NCI-H2227 treated with DMSO at 0.1 percent for 48 hours (cell line): Measurements from ENCODE around the gene GNA12.

ENCODE experiments used
- DNase-seq: peaks from one replicate; lab custom pipeline; 2025; lab: John Stamatoyannopoulos, UW

Gene GNA12

DNA sequence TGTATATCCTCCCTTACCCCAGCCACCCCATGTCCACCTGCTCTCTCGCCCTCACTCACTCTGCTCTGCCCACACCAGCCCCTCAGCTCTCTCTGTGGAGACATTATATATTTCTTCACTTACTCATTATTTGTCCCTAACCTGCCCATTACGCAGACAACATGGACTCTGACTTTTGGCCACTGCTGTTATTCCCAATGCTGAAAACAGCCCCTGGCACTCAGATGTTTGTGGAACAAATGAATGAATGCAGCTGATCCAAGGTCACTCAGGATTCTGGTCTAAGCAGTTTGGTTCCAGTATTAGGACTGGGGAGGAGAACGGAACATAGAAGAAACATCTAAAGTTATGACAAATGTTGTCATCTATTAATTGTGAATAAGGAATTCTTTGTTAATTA, 26.7 kb downstream of the GNA12 start:
- DNase-seq, result no peak

DNA sequence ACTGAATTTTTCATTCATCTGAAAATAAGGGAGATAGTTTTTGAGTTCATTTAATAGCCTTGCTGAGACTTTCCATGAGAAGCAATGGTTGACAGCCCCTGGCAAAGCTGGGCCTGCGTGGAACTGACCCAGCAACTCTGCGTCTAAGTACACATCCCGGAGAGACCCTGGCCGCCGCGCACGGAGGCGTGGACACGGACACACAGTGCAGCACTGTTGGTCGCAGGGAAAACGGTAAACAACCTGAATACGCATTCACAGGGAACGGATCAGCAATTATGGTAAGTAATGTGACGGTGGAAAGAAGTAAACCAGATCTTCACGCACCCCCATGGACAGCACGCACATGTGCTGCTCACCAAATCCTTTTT, 28.2 kb downstream of the GNA12 start:
- DNase-seq, result no peak

DNA sequence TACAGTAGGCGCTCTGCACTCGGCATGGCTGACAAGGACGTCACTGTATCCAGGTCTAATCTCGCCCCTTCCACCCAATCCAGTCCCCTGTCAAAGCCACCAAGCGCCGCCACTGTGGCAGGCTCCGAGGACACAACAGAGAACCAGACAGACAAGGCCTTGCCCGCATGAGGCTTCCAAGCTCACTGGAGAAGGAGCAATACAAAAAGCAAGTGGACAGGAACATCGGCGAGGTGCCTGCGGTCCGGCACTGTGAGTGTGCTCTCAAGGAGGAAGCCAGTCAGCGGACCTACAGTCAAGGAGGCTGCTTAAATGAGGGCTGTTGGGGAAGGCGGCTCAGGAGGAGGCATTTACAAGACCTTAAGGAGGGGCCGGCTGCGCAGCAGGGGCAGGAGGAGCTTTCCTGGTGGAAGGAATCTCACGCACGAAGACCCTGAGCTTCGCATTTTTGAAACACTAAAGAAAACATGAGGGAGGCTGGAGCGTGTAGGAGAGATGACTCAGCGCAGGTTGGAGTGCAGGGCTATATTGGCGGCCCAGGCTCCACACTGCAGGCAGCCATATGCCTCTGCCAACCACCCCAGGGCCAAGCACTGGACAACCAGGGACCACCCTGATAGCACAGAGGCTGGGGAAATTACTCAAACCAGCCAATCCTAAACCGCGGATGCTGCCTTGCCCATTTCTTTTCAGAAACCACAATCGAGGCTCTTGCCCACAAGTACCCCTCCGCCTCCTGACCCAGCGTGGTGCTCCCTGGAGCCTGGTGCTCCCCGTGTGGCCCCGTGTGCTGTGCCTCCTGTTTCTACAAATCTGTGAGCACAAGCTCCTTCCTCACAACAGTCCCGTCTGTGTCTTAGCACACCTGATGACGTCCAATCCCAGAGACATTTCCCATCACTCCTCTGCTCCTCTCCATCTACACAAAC, 28.9 kb downstream of the GNA12 start:
- DNase-seq, result no peak

GRCh38 chr7:2814186-2814945, 29.7 kb downstream of the GNA12 start:
- no peak for DNase-seq

GRCh38 chr7:2813350-2814185, 30.5 kb downstream of the GNA12 start:
- no peak for DNase-seq

DNA sequence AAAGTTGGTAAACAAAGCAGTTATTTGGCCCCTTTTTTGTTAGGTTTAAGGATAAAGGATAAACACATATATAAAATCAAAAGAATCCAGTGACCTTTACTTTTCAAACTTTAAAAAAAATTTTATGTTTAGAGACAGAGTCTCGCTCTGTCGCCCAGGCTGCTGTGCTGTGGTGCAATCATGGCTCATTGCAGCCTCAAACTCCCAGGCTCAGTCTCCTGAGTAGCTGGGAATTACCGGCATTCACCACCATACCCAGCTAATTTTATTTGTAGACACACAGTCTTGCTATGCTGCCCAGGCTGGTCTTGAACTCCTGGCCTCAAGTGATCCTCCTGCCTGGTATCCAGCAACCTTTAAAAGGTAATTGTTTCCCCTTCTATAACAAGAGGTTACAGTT, 31.3 kb downstream of the GNA12 start:
- DNase-seq, result no peak

DNA sequence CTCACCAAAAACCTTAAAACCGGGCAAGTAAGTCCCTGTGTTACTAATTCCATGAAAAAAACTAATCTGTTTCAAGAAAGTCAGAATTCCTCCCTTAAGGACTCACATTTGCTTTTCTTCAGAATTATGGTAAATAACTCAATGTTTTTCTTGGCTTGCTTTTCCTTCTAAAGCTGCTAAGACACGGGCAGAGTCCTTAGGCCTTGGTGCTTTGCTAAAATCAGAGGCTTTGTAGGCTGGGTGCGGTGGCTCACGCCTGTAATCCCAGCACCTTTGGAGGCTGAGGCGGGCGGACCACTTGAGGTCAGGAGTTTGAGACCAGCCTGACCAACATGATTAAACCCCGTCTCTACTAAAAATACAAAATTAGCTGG, 32.0 kb downstream of the GNA12 start:
- no peak for DNase-seq

DNA sequence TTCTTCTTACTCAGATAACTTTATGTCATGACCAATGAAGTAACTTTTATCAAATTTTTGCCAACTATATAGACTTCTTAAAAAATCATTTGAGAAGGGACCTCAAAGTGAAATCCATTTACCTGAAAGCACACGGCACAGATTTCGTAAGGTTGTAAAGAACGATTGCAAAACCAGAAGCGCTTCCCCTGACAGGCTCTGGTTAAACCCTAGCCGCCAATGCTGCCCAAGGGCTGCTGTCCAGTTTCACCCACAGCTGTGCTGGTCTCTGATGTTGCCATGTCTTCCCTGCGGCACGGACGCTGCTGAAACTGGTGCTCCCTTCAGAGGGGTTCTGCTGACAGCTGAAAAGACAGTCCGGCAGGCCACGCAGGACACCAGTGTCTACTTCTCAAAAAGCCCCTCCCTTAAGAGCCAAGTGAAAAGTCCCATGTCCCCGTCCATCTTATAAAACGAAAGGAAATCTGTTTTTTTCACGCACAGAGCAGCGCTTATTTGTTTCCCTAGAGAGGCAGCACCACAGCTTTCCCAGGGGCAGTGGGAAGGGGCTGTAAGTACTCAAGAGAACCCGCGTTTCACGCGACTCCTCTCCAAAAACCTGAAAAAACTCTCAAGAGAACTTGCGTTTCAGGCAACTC, 32.5 kb downstream of the GNA12 start:
- DNase-seq, result no peak

GRCh38 chr7:2810682-2811415, 33.3 kb downstream of the GNA12 start:
- no peak for DNase-seq

GRCh38 chr7:2809903-2810625, 34.0 kb downstream of the GNA12 start:
- DNase-seq, result no peak

GRCh38 chr7:2808891-2809665, 35.0 kb downstream of the GNA12 start:
- DNase-seq, result no peak

- DNase-seq, result no peak
These were observed 36.0 kb downstream of the GNA12 start for GRCh38 chr7:2807845-2808772.

DNA sequence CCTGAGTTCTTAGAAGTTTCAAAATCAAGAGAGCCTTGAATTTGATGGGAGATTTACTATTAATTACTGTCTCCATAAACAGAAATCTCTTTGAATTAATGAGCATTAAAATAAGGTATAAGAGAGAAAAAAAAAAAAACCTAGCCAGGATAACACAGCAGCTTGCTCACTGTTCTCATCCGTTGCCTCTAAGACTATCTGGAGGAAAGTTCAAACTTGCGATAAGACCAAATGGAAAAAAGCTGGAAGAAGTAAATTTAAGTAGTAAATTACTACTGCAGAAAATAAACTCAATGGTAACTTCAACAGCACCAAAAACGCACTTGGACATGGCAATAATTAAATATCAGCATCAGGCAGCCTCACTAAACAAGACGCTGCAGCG, 36.7 kb downstream of the GNA12 start:
- no peak for DNase-seq

DNA sequence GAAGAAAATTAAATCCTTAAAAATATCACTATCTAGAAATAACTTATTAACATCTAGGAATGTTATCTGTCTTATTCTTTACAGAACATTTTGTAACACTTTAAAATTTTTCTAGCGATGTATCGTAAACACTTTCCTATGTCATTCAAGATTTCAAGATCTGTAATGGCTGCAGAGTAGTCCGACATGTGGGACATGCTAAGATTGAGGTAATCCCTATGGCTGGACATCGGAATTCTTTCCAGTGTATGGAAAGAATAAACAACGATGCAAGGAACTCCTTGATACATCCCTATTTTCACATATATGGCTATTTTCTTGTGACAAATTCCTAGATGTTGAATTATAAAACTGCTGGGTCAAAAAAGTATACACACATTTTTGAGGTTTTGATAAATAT, 37.5 kb downstream of the GNA12 start:
- no peak for DNase-seq

DNA sequence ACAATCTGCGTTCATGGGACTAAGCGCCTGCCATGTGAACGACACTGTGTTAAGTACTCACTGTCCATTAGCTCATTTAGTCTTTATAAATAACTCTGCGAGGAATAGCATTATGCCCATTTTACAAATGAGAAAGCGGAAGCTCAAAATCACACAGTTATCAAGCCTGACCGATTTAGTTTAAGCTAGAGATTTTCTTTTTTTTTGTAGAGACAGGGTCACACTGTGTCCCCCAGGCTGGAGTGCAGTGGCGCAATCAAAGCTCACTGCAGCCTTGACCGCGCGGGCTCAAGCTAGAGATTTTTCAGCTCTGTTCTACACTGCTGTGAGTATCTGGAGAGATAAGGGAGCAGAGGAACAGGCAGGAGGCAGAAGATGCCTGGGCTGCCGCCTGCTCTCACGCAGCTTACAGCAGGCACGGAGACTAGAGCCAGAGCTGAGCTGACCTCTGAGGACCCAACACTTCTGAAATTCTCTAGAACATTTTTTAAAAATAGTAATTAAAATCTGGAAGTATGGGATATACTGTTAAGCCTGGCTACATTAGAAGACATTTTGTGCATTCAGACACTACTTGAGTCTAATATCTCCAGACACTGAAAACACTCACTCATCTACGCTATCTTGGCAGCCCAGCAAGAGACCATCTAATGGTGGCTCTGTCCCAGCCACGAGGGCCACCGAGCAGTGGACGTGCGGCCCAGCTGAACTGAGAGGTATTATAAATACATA, 38.7 kb downstream of the GNA12 start:
- no peak for DNase-seq

DNA sequence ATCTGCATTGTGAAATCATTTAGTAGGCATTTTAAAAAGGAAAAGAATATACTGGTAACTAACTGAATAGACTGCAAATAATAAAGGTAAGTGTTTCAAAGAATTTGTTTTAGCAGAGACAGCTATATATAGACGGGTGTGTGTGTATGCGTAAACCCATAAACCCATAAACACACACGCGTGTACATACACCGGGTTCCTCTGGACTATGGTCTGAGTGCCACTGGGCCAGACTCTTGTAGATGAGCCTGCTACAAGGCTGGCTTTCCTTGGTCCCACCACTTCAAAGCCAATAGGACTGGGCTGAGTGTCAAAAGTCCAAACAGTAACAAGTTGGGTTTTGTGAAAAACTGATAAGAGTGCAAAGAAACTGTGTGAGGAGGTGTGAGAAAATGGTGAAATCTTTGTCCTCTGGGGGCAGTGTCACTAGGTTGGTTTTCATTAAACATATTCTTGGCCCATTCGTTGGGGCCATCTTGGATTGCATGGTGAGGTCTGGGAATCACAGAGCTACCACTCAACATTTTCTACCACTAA, 39.8 kb downstream of the GNA12 start:
- no peak for DNase-seq

GRCh38 chr7:2803755-2804154, 40.4 kb downstream of the GNA12 start:
- DNase-seq, result no peak

- DNase-seq, result no peak
These were observed 40.8 kb downstream of the GNA12 start for GRCh38 chr7:2803342-2803692.
